Mucosa of stomach (tissue), 1 donor: ENCODE measurements around the gene SEL1L.
"Not testable (repeated sequence)": the region's sequence is repeated elsewhere in the genome, so short reads cannot be mapped to it uniquely, and the experiment has no call there.

ENCODE experiments used
- H3K27me3 ChIP-seq: one replicate; pipeline ENCODE4 v1.7.0; 2013; ENCODE audit warnings: mild to moderate bottlenecking, low read length; ENCODE audit not compliant: control insufficient read depth, insufficient read depth
- H3K36me3 ChIP-seq: one replicate; pipeline ENCODE4 v1.7.0; 2013; ENCODE audit warnings: low read length; ENCODE audit not compliant: control insufficient read depth, insufficient read depth
- H3K4me1 ChIP-seq: one replicate; pipeline ENCODE4 v1.7.0; 2013; ENCODE audit warnings: mild to moderate bottlenecking, low read length; ENCODE audit not compliant: control insufficient read depth, insufficient read depth
- H3K4me3 ChIP-seq: one replicate; pipeline ENCODE4 v1.7.0; 2013; ENCODE audit warnings: low read length
- H3K9ac ChIP-seq: one replicate; pipeline ENCODE4 v1.7.0; 2013; ENCODE audit warnings: mild to moderate bottlenecking, low read length, moderate library complexity
- H3K9me3 ChIP-seq: one replicate; pipeline ENCODE4 v1.7.0; 2013; ENCODE audit warnings: mild to moderate bottlenecking, low read length, moderate library complexity; ENCODE audit not compliant: control insufficient read depth
- donor health status: Pancreatic carcinoma.

The SEL1L gene

GRCh38 chr14:81485781-81486180 lies 47.9 kb downstream of the SEL1L start:
- Histone ChIP-seq H3K27me3 (no peaks in the 10 kb centered on the region), H3K36me3 (no peaks in the 10 kb centered on the region), H3K4me1 (no peaks in the 10 kb centered on the region), H3K9ac (no peak overlapping the region), H3K4me3 (no peak overlapping the region), H3K9me3 (no peaks in the 10 kb centered on the region)

GRCh38 chr14:81485372-81485771 lies 48.3 kb downstream of the SEL1L start:
- Histone ChIP-seq H3K27me3 (no peaks in the 10 kb centered on the region), H3K4me3 (no peak overlapping the region), H3K9ac (no peak overlapping the region), H3K9me3 (no peaks in the 10 kb centered on the region), H3K36me3 (no peaks in the 10 kb centered on the region), H3K4me1 (no peaks in the 10 kb centered on the region)

GRCh38 chr14:81484120-81484519 lies 49.5 kb downstream of the SEL1L start:
- Histone ChIP-seq H3K27me3 (no peaks in the 10 kb centered on the region), H3K36me3 (no peaks in the 10 kb centered on the region), H3K4me1 (no peaks in the 10 kb centered on the region), H3K9ac (no peak overlapping the region), H3K9me3 (no peaks in the 10 kb centered on the region), H3K4me3 (no peak overlapping the region)

GRCh38 chr14:81480741-81481140 lies 52.9 kb downstream of the SEL1L start:
- no peaks in the 10 kb centered on the region for H3K36me3 ChIP-seq
- no peaks in the 10 kb centered on the region for H3K4me1 ChIP-seq
- no peak overlapping the region for H3K9ac ChIP-seq
- no peaks in the 10 kb centered on the region for H3K9me3 ChIP-seq
- H3K27me3 ChIP-seq: no peaks in the 10 kb centered on the region
- H3K4me3 ChIP-seq: no peak overlapping the region

- Histone ChIP-seq H3K9me3 (no peaks in the 10 kb centered on the region), H3K27me3 (no peaks in the 10 kb centered on the region), H3K36me3 (no peaks in the 10 kb centered on the region), H3K4me3 (no peak overlapping the region), H3K4me1 (no peaks in the 10 kb centered on the region), H3K9ac (no peak overlapping the region)
Observed at GRCh38 chr14:81478446-81478845, 55.2 kb downstream of the SEL1L start.

GRCh38 chr14:81476816-81477215 lies 56.8 kb downstream of the SEL1L start:
- H3K9me3 ChIP-seq: no peaks in the 10 kb centered on the region
- no peak overlapping the region for H3K4me3 ChIP-seq
- no peaks in the 10 kb centered on the region for H3K27me3 ChIP-seq
- H3K9ac ChIP-seq: no peak overlapping the region
- H3K36me3 ChIP-seq: no peaks in the 10 kb centered on the region
- no peaks in the 10 kb centered on the region for H3K4me1 ChIP-seq

- no peak overlapping the region for H3K4me3 ChIP-seq
- H3K36me3 ChIP-seq: no peaks in the 10 kb centered on the region
- H3K27me3 ChIP-seq: no peaks in the 10 kb centered on the region
- H3K9ac ChIP-seq: no peak overlapping the region
- no peaks in the 10 kb centered on the region for H3K9me3 ChIP-seq
- H3K4me1 ChIP-seq: no peaks in the 10 kb centered on the region
Observed at GRCh38 chr14:81474685-81475324, 58.8 kb downstream of the SEL1L start.

GRCh38 chr14:81474148-81474492 lies 59.5 kb downstream of the SEL1L start:
- no peaks in the 10 kb centered on the region for H3K9me3 ChIP-seq
- H3K36me3 ChIP-seq: no peaks in the 10 kb centered on the region
- no peak overlapping the region for H3K4me3 ChIP-seq
- no peaks in the 10 kb centered on the region for H3K27me3 ChIP-seq
- H3K9ac ChIP-seq: no peak overlapping the region
- no peaks in the 10 kb centered on the region for H3K4me1 ChIP-seq

GRCh38 chr14:81473456-81474147 lies 60.1 kb downstream of the SEL1L start:
- no peaks in the 10 kb centered on the region for H3K36me3 ChIP-seq
- no peak overlapping the region for H3K9ac ChIP-seq

GRCh38 chr14:81472096-81472800 lies 61.4 kb downstream of the SEL1L start:
- no peaks in the 10 kb centered on the region for H3K9me3 ChIP-seq
- H3K9ac ChIP-seq: no peak overlapping the region
- H3K4me3 ChIP-seq: no peak overlapping the region
- H3K27me3 ChIP-seq: no peaks in the 10 kb centered on the region
- no peaks in the 10 kb centered on the region for H3K36me3 ChIP-seq
- H3K4me1 ChIP-seq: no peaks in the 10 kb centered on the region

More at GRCh38 chr14:81473456-81474147, 60.1 kb downstream of the SEL1L start:
- Histone ChIP-seq H3K27me3 (no peaks in the 10 kb centered on the region), H3K4me1 (no peaks in the 10 kb centered on the region), H3K9me3 (no peaks in the 10 kb centered on the region), H3K4me3 (no peak overlapping the region)

GRCh38 chr14:81471062-81471461 lies 62.6 kb downstream of the SEL1L start:
- no peaks in the 10 kb centered on the region for H3K36me3 ChIP-seq

GRCh38 chr14:81470557-81470826 lies 63.2 kb downstream of the SEL1L start:
- not testable (repeated sequence) for H3K4me1 ChIP-seq, H3K27me3 ChIP-seq, H3K9ac ChIP-seq, H3K36me3 ChIP-seq, H3K4me3 ChIP-seq, H3K9me3 ChIP-seq

More at GRCh38 chr14:81471062-81471461, 62.6 kb downstream of the SEL1L start:
- Histone ChIP-seq H3K27me3 (no peaks in the 10 kb centered on the region), H3K9ac (no peak overlapping the region), H3K9me3 (no peaks in the 10 kb centered on the region), H3K4me3 (no peak overlapping the region), H3K4me1 (no peaks in the 10 kb centered on the region)
